ENCODE data around the gene CRADD.

DNA sequence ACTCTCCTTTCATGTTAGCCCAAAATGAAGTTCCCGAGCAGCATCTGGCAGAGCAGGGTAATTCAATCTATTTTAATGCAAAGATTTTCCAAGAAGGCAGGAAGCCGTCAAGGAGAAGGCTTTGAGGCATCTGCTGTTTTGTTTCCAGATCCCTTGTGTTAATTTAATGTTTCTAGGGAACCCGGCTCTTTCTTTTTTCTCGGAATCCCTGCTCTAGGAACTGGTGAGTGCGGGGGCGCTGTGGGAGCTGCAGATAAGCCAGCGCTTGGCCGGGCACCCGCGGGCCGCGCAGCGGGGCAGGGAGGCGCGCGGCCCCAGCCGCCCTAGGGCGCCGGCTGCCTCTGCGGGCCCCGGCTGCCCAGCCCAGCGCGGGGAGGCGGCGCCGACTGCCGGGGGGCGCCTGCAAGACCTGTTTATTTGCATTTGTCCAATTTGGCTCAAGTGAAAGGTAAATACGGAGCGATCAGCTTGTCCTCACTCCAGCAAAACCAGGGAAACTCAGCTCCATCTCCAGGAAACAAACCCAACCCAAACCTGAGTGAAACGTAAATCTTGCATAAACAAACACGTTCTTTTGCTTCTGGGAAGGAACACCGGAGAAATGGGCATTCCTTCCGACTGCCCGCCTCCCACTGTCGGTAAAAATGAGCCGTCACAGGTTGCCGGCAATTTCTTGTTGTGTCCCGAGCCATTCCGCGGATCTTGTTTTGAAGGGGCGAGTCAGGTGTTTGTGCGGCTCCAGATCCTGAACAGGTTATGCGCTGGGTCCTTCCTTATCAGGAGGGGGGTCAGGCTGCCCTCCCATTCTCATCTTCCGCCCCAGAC is 65.1 kb downstream of the CRADD start:
- TF ChIP-seq EZH2 (IDR thresholded peaks at IDR 0.05; ENCODE audit: borderline replicate concordance, insufficient read depth, low read depth, low read length, poor library complexity, severe bottlenecking): no peak
- TF ChIP-seq, protein P1, sequence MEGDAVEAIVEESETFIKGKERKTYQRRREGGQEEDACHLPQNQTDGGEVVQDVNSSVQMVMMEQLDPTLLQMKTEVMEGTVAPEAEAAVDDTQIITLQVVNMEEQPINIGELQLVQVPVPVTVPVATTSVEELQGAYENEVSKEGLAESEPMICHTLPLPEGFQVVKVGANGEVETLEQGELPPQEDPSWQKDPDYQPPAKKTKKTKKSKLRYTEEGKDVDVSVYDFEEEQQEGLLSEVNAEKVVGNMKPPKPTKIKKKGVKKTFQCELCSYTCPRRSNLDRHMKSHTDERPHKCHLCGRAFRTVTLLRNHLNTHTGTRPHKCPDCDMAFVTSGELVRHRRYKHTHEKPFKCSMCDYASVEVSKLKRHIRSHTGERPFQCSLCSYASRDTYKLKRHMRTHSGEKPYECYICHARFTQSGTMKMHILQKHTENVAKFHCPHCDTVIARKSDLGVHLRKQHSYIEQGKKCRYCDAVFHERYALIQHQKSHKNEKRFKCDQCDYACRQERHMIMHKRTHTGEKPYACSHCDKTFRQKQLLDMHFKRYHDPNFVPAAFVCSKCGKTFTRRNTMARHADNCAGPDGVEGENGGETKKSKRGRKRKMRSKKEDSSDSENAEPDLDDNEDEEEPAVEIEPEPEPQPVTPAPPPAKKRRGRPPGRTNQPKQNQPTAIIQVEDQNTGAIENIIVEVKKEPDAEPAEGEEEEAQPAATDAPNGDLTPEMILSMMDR (IDR thresholded peaks at IDR 0.05): peak; percentile 26
